Neural progenitor cell (in vitro differentiated cells): ENCODE measurements around the gene KERA. TPM values are rescaled to one million over a fixed set of nuclear protein-coding genes. Genes with fewer than 3 reads are reported as not detected.

Source experiments
- DNase-seq: peaks from one replicate; pipeline ENCODE4 v3.0.0-alpha.2; 2016; ENCODE audit warnings: low spot score
- H2AFZ ChIP-seq: fragments of 200-600 bp; sonication (generic); replicated peaks from 2 replicates; pipeline ENCODE4 v1.6.1; 2016; ENCODE audit warnings: antibody characterized with exemption
- H3F3A ChIP-seq: fragments of 200-600 bp; sonication (generic); 2 replicates; pipeline ENCODE4 v1.6.1; 2016; ENCODE audit warnings: antibody characterized with exemption, low read depth
- H3K27ac ChIP-seq: fragments of 200-600 bp; sonication (generic); 2 replicates; pipeline ENCODE4 v1.5.1; 2016; ENCODE audit warnings: mild to moderate bottlenecking
- H3K27me3 ChIP-seq: fragments of 200-600 bp; sonication (generic); 2 replicates; pipeline ENCODE4 v1.6.1; 2016; ENCODE audit warnings: mild to moderate bottlenecking, moderate library complexity
- H3K36me3 ChIP-seq: fragments of 200-600 bp; sonication (generic); 2 replicates; pipeline ENCODE4 v1.5.1; 2016
- H3K4me1 ChIP-seq: fragments of 200-600 bp; sonication (generic); 2 replicates; pipeline ENCODE4 v1.6.1; 2016; ENCODE audit warnings: mixed run types
- H3K4me2 ChIP-seq: fragments of 200-600 bp; sonication (generic); 2 replicates; pipeline ENCODE4 v1.6.1; 2016
- H3K4me3 ChIP-seq: fragments of 200-600 bp; sonication (generic); 2 replicates; pipeline ENCODE4 v1.5.1; 2016
- H3K79me2 ChIP-seq: fragments of 200-600 bp; sonication (generic); 2 replicates; pipeline ENCODE4 v1.6.1; 2016; ENCODE audit warnings: low read depth
- H3K9ac ChIP-seq: fragments of 200-600 bp; sonication (generic); 2 replicates; pipeline ENCODE4 v1.6.1; 2016
- H3K9me3 ChIP-seq: fragments of 200-600 bp; sonication (generic); 2 replicates; pipeline ENCODE4 v1.5.1; 2016; ENCODE audit warnings: low read depth
- H4K20me1 ChIP-seq: fragments of 200-600 bp; sonication (generic); 2 replicates; pipeline ENCODE4 v1.6.1; 2016; ENCODE audit warnings: low read depth
- H3K27ac Mint-ChIP-seq: 3 replicates; pipeline ENCODE4 v1.8.0; 2021; ENCODE audit warnings: mixed read lengths
- H3K27me3 Mint-ChIP-seq: 2 replicates; pipeline ENCODE4 v1.8.0; 2022; ENCODE audit warnings: low read depth, mild to moderate bottlenecking, inconsistent platforms, moderate library complexity, mixed read lengths; ENCODE audit not compliant: insufficient read depth
- H3K36me3 Mint-ChIP-seq: 3 replicates; pipeline ENCODE4 v1.8.0; 2021; ENCODE audit warnings: mixed read lengths
- H3K4me1 Mint-ChIP-seq: 3 replicates; pipeline ENCODE4 v1.8.0; 2021; ENCODE audit warnings: mixed read lengths
- H3K4me3 Mint-ChIP-seq: 3 replicates; pipeline ENCODE4 v1.8.0; 2021; ENCODE audit warnings: mild to moderate bottlenecking, moderate library complexity, mixed read lengths
- H3K9me3 Mint-ChIP-seq: 3 replicates; pipeline ENCODE4 v1.8.0; 2020; ENCODE audit warnings: mixed read lengths
- EZH2 ChIP-seq: fragments of 200-600 bp; sonication (generic); IDR thresholded peaks from 2 replicates; pipeline ENCODE4 v1.6.1; 2017; ENCODE audit warnings: antibody characterized with exemption, mild to moderate bottlenecking, moderate library complexity
- EZH2phosphoT487 ChIP-seq: fragments of 200-600 bp; sonication (generic); IDR thresholded peaks from 2 replicates; pipeline ENCODE4 v1.6.1; 2017; ENCODE audit warnings: antibody characterized with exemption
- total RNA-seq: library from RNA; depleted of rRNA; stranded (reverse); fragments of >200 nt; gene quantifications from 2 replicates; pipeline ENCODE4 v1.2.3, GENCODE V29; 2015; ENCODE audit warnings: low replicate concordance
- TF ChIP-seq, protein P1 (sequence below): fragments of 200-600 bp; sonication (generic); IDR thresholded peaks from 2 replicates; pipeline ENCODE4 v1.5.1; 2017; ENCODE audit warnings: antibody characterized with exemption, mild to moderate bottlenecking

The KERA gene
- total RNA-seq, 1 donor from 2014 or later = not detected

GRCh38 chr12:91003737-91004136, 54.1 kb downstream of the KERA start:
- H3K27ac Mint-ChIP-seq = no peak overlapping the region
- no peak overlapping the region for H3K4me3 Mint-ChIP-seq
- no peaks in the 10 kb centered on the region for H3K36me3 Mint-ChIP-seq
- H4K20me1 ChIP-seq = no peaks in the 10 kb centered on the region
- H3F3A ChIP-seq = no peaks in the 10 kb centered on the region
- no peaks in the 10 kb centered on the region for H3K27me3 Mint-ChIP-seq
- no peak overlapping the region for H3K9ac ChIP-seq
- no peak overlapping the region for H3K4me3 ChIP-seq
- H3K27ac ChIP-seq = no peak overlapping the region
- H3K79me2 ChIP-seq = no peaks in the 10 kb centered on the region
- no peak overlapping the region for H3K4me2 ChIP-seq
- no peak for TF ChIP-seq EZH2phosphoT487
- no peak for TF ChIP-seq EZH2
- TF ChIP-seq, protein P1, sequence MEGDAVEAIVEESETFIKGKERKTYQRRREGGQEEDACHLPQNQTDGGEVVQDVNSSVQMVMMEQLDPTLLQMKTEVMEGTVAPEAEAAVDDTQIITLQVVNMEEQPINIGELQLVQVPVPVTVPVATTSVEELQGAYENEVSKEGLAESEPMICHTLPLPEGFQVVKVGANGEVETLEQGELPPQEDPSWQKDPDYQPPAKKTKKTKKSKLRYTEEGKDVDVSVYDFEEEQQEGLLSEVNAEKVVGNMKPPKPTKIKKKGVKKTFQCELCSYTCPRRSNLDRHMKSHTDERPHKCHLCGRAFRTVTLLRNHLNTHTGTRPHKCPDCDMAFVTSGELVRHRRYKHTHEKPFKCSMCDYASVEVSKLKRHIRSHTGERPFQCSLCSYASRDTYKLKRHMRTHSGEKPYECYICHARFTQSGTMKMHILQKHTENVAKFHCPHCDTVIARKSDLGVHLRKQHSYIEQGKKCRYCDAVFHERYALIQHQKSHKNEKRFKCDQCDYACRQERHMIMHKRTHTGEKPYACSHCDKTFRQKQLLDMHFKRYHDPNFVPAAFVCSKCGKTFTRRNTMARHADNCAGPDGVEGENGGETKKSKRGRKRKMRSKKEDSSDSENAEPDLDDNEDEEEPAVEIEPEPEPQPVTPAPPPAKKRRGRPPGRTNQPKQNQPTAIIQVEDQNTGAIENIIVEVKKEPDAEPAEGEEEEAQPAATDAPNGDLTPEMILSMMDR = no peak
- no peaks in the 10 kb centered on the region for H3K9me3 Mint-ChIP-seq
- H2AFZ ChIP-seq = no peak overlapping the region
- H3K9me3 ChIP-seq = no peaks in the 10 kb centered on the region
- no peaks in the 10 kb centered on the region for H3K36me3 ChIP-seq
- DNase-seq = no peak
- H3K27me3 ChIP-seq = no peaks in the 10 kb centered on the region
- H3K4me1 Mint-ChIP-seq = no peaks in the 10 kb centered on the region
- no peaks in the 10 kb centered on the region for H3K4me1 ChIP-seq

GRCh38 chr12:91001306-91001705, 56.5 kb downstream of the KERA start:
- Mint-ChIP-seq H3K36me3 (no peaks in the 10 kb centered on the region), H3K27me3 (no peaks in the 10 kb centered on the region), H3K4me1 (no peaks in the 10 kb centered on the region), H3K27ac (no peak overlapping the region), H3K4me3 (no peak overlapping the region), H3K9me3 (no peaks in the 10 kb centered on the region)
- H3K4me3 ChIP-seq = no peak overlapping the region
- H3K79me2 ChIP-seq = no peaks in the 10 kb centered on the region
- no peaks in the 10 kb centered on the region for H3K36me3 ChIP-seq
- TF ChIP-seq EZH2phosphoT487 (no peak), EZH2 (no peak)
- TF ChIP-seq, protein P1 = no peak
- no peak overlapping the region for H3K9ac ChIP-seq
- no peaks in the 10 kb centered on the region for H4K20me1 ChIP-seq
- H3F3A ChIP-seq = no peaks in the 10 kb centered on the region
- no peak overlapping the region for H2AFZ ChIP-seq
- no peaks in the 10 kb centered on the region for H3K9me3 ChIP-seq
- no peak overlapping the region for H3K4me2 ChIP-seq
- no peaks in the 10 kb centered on the region for H3K4me1 ChIP-seq
- H3K27ac ChIP-seq = no peak overlapping the region
- DNase-seq = no peak
- H3K27me3 ChIP-seq = no peaks in the 10 kb centered on the region

Other genes with a start within 250 kb of the KERA start
- gene CCER1, start 102.8 kb downstream of the KERA start, total RNA-seq = not detected in 2 replicates
- not detected in 2 replicates for gene EPYC, start 53.1 kb downstream of the KERA start, total RNA-seq
- gene LUM, start 53.5 kb upstream of the KERA start, total RNA-seq = 0.19 TPM in 1 of 2 replicates, not detected in the other
- gene DCN, start 124.8 kb upstream of the KERA start, total RNA-seq = not detected in 2 replicates